Measurements from ENCODE around the gene IDH3B.

The IDH3B gene

DNA sequence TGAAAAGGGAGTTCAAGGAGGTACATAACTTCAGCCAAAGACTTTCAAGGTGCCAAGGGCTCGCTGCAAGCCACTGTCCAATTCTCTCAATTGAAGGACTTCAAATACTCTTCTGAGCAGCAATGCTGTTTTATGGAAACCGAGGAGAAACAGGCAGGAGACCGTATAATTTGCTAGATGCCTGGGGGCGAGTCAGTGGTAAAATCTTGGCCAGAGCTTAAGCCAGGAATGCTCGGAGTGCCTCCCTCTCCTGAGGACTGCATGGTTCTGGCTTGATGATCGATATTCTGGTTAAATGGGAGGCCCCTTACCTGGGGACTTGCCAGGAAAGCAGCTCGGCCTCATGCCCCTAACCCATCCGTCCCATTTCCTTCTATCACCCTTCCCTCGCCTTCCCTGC, 47.4 kb downstream of the IDH3B start:
- no peak for DNase-seq

DNA sequence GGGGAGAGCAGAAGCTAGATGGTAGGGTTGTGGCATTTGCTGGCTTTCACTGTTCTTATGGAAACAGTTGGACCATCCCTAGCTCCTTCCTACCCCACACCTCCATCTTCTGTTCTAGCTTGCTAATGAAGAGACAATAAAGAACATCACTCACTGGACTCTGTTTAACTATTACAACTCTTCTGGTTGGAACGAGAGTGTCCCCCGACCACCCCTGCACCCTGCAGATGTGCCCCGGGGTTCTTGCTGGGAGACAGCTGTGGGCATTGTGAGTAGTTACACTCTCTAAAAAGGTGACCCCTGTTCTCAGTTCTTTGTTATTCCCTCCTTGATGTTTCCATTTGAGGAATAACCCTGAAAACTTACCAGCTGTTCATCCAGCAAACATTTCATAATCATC, 51.9 kb downstream of the IDH3B start:
- no peak for DNase-seq

DNA sequence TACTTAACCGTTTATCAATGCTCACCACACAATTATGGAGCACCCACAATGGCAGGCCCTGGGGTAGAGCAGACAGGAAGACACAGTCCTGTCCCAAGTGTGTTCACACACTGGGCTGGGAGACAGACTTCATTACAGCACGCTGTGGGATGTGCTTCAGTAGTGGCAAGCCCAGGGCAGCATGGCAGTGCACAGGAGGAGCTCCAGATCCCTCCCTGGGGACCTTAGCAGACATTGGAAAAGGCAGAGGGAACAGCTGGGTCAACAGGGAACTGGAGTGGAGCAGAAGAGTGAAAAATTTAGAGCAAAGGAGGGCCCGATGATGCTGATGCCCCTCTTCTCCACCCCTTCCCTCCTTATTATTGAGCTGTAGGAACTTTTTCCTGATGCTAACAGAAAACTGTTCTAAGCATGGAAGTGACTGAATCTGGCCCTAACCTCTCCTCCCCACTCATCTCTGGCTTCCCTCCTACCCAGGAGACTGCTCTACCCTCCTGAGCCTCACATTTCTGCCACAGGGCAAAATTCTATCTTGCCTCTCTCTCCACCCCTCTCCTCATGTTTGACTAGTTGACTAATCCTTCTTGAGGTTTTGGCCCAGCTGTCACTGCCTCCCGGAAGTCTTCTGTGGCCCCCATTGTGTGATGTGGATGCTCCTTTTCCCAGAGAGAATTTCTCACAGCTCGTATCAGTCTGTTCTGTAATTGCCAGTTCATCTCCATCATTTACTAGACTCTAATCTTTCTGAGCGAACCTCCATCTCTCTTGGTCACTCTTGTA, 52.9 kb downstream of the IDH3B start:
- no peak for DNase-seq

DNA sequence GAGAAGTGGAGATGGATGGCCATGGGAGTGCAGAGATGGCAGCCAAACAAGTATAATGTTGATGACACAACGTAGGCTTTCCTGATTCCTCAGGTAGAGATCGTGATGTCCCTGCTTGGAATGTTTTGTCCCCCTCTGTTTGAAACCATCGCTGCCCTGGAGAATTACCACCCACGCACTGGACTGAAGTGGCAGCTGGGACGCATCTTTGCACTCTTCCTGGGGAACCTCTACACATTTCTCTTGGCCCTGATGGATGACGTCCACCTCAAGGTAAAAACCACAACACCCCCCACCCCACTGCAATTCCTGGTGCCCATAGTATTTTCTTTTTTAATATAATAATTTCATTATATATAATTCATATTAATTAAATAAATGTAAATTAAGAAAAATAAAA, 53.7 kb downstream of the IDH3B start:
- no peak for DNase-seq

Measured in fibroblast of skin of abdomen (primary cell).